HepG2 (cell line): ENCODE data around the gene FERMT2. TPM values are rescaled to one million over a fixed set of nuclear protein-coding genes. Genes with fewer than 3 reads are reported as not detected.

Experiments
- BORCS8-MEF2B ChIP-seq: sonication (generic); formaldehyde crosslinking; IDR thresholded peaks from 2 replicates; pipeline ENCODE4 v1.8.0; 2022; ENCODE audit warnings: mild to moderate bottlenecking, missing genetic modification reagents
- BRF2 ChIP-seq: sonication (generic); formaldehyde crosslinking; IDR thresholded peaks from 2 replicates; pipeline ENCODE4 v1.8.1; 2022; ENCODE audit warnings: mild to moderate bottlenecking, missing genetic modification reagents
- CREBL2 ChIP-seq: sonication (generic); formaldehyde crosslinking; IDR thresholded peaks from 2 replicates; pipeline ENCODE4 v1.8.1; 2023; ENCODE audit warnings: missing genetic modification reagents, mild to moderate bottlenecking, borderline replicate concordance
- FOXM1 ChIP-seq: sonication (generic); formaldehyde crosslinking; IDR thresholded peaks from 2 replicates; pipeline ENCODE4 v1.5.0; 2020; ENCODE audit warnings: missing genetic modification reagents
- GFI1 ChIP-seq: sonication (generic); formaldehyde crosslinking; IDR thresholded peaks from 2 replicates; pipeline ENCODE4 v1.5.0; 2020; ENCODE audit warnings: missing genetic modification reagents, mild to moderate bottlenecking, borderline replicate concordance
- HMG20B ChIP-seq: conservative IDR thresholded peaks from 2 replicates; pipeline ENCODE4 v1.6.1; 2016; ENCODE audit warnings: missing genetic modification reagents, missing compliant biosample characterization
- ISX ChIP-seq: sonication (generic); formaldehyde crosslinking; conservative IDR thresholded peaks from 2 replicates; pipeline ENCODE4 v1.5.0; 2020; ENCODE audit warnings: missing genetic modification reagents
- LCORL ChIP-seq, 2 experiments: fragments of 450-650 bp in 1 of 2; sonication (generic) in 1 of 2; formaldehyde crosslinking in 1 of 2; IDR thresholded peaks; 2 replicates each; pipeline versions ENCODE4 v1.5.0 to v1.6.1; 2017 to 2020; ENCODE audit warnings: antibody characterized with exemption in 1 of 2, missing genetic modification reagents in 1 of 2
- POLR2A ChIP-seq, 2 experiments: IDR thresholded peaks; 2 replicates each; pipeline ENCODE4 v1.6.1; 2011; ENCODE audit warnings: low read depth in 2 of 2, low read length in 2 of 2, mild to moderate bottlenecking in 1 of 2, moderate library complexity in 1 of 2; ENCODE audit not compliant: insufficient read depth in 1 of 2
- RBM22 ChIP-seq: fragments of 200-400 bp; formaldehyde crosslinking; optimal IDR thresholded peaks from 2 replicates; pipeline ENCODE3; 2017; ENCODE audit warnings: mild to moderate bottlenecking, low read length, moderate library complexity
- SALL1 ChIP-seq: sonication (generic); formaldehyde crosslinking; IDR thresholded peaks from 2 replicates; pipeline ENCODE4 v1.8.0; 2022; ENCODE audit warnings: mild to moderate bottlenecking, missing genetic modification reagents
- SIN3A ChIP-seq: IDR thresholded peaks from 2 replicates; pipeline ENCODE4 v1.6.1; 2011; ENCODE audit warnings: low read depth, mild to moderate bottlenecking, control low read depth, low read length, borderline replicate concordance
- STAT6 ChIP-seq: sonication (generic); formaldehyde crosslinking; IDR thresholded peaks from 2 replicates; pipeline ENCODE4 v1.4.0; 2020; ENCODE audit warnings: missing genetic modification reagents, mild to moderate bottlenecking, borderline replicate concordance
- TARDBP ChIP-seq: sonication (generic); formaldehyde crosslinking; IDR thresholded peaks from 2 replicates; pipeline ENCODE4 v1.8.0; 2022; ENCODE audit warnings: mild to moderate bottlenecking, missing genetic modification reagents
- TFDP2 ChIP-seq: sonication (generic); formaldehyde crosslinking; IDR thresholded peaks from 2 replicates; pipeline ENCODE4 v1.4.0; 2020; ENCODE audit warnings: missing genetic modification reagents
- ZFP41 ChIP-seq: sonication (generic); formaldehyde crosslinking; IDR thresholded peaks from 2 replicates; pipeline ENCODE4 v1.4.0; 2020; ENCODE audit warnings: mild to moderate bottlenecking, missing genetic modification reagents, borderline replicate concordance
- ZNF24 ChIP-seq: fragments of 450-650 bp; IDR thresholded peaks from 2 replicates; pipeline ENCODE4 v1.6.1; 2017; ENCODE audit warnings: antibody characterized with exemption, mild to moderate bottlenecking
- ZNF281 ChIP-seq: sonication (generic); formaldehyde crosslinking; IDR thresholded peaks from 2 replicates; pipeline ENCODE4 v1.4.0; 2020; ENCODE audit warnings: missing genetic modification reagents, borderline replicate concordance
- ZNF343 ChIP-seq: sonication (generic); formaldehyde crosslinking; IDR thresholded peaks from 2 replicates; pipeline ENCODE4 v1.4.0; 2020; ENCODE audit warnings: mild to moderate bottlenecking, missing genetic modification reagents
- ZNF496 ChIP-seq: sonication (generic); formaldehyde crosslinking; IDR thresholded peaks from 2 replicates; pipeline ENCODE4 v1.8.1; 2023; ENCODE audit warnings: mild to moderate bottlenecking, moderate library complexity, missing genetic modification reagents; ENCODE audit not compliant: insufficient replicate concordance
- ZNF510 ChIP-seq: sonication (generic); formaldehyde crosslinking; IDR thresholded peaks from 2 replicates; pipeline ENCODE4 v1.4.0; 2020; ENCODE audit warnings: low read depth, mild to moderate bottlenecking, missing genetic modification reagents
- ZNF777 ChIP-seq: sonication (generic); formaldehyde crosslinking; IDR thresholded peaks from 2 replicates; pipeline ENCODE4 v1.4.0; 2020; ENCODE audit warnings: missing genetic modification reagents
- ZSCAN12 ChIP-seq: sonication (generic); formaldehyde crosslinking; IDR thresholded peaks from 2 replicates; pipeline ENCODE4 v1.9.0; 2021; ENCODE audit warnings: mild to moderate bottlenecking, missing genetic modification reagents
- polyA plus RNA-seq, 8 experiments: library from polyadenylated mRNA; depleted of rRNA in 3 of 8; stranded (reverse) in 7 of 8; unstranded in 1 of 8; fragments of >200 nt; fragmentation: Illumina TruSeq in 4 of 8; extraction: Trizol in 4 of 8; gene quantifications; 2 replicates each; pipeline versions ENCODE4 v1.2.1 to v1.2.3, GENCODE V29; 2011 to 2016; ENCODE audit warnings: low read depth in 4 of 8, missing spikeins in 1 of 8, mixed read lengths in 1 of 8; ENCODE audit not compliant: insufficient read depth in 1 of 8
- total RNA-seq, 5 experiments: library from RNA; depleted of rRNA; stranded (reverse); fragments of >200 nt; fragmentation: Illumina TruSeq; extraction: Trizol; gene quantifications; 2 replicates each; pipeline ENCODE4 v1.2.3, GENCODE V29; 2016; ENCODE audit warnings: low read depth in 1 of 5

The FERMT2 gene
- total and polyA plus RNA-seq, 2 of the 13 experiments (the other 11 are each of a cell fraction or from before 2014, with no cell fraction given), result 36.2 to 60.4 TPM

GRCh38 chr14:52821805-52822250 is 129.0 kb downstream of the FERMT2 start (continued):
- TF ChIP-seq ZNF496 (CRISPR knock-in tag), result no peak
- no peak for TF ChIP-seq TFDP2
- TF ChIP-seq ZNF281, result peak; percentile 62; the same call in 1 of the 2 replicates
- no peak for TF ChIP-seq BRF2 (CRISPR knock-in tag)
- TF ChIP-seq ZNF343 (CRISPR knock-in tag), result no peak
- no peak for TF ChIP-seq ISX (CRISPR knock-in tag)
- no peak for TF ChIP-seq ZNF510 (CRISPR knock-in tag)
- no peak for TF ChIP-seq ZFP41
- no peak for TF ChIP-seq RBM22
- TF ChIP-seq ZNF777 (CRISPR knock-in tag), result no peak
- TF ChIP-seq SIN3A, result no peak
- TF ChIP-seq LCORL (IDR thresholded peaks at IDR 0.05), result no peak
- peak; percentile 71 for TF ChIP-seq LCORL (CRISPR knock-in tag; IDR thresholded peaks at IDR 0.05)
- peak; percentile 89; the same call in 1 of the 2 replicates for TF ChIP-seq TARDBP (CRISPR knock-in tag)
- TF ChIP-seq ZSCAN12 (CRISPR knock-in tag), result no peak
- no peak for TF ChIP-seq FOXM1 (CRISPR knock-in tag)
- TF ChIP-seq CREBL2 (CRISPR knock-in tag), result no peak
- TF ChIP-seq GFI1 (CRISPR knock-in tag), result peak; percentile 100
- peak; percentile 99 for TF ChIP-seq HMG20B (CRISPR knock-in tag)
- TF ChIP-seq STAT6 (CRISPR knock-in tag), result no peak
- no peak for TF ChIP-seq ZNF24
- no peak for TF ChIP-seq BORCS8-MEF2B
- TF ChIP-seq POLR2A (IDR thresholded peaks at IDR 0.05; ENCODE audit: insufficient read depth in 1 of 2, low read depth in 2 of 2, low read length in 2 of 2), result no peak
- TF ChIP-seq SALL1, result peak; percentile 99
